Jurkat, Clone E6-1 (cell line): Measurements from ENCODE around the gene AQP2.
"Not testable (repeated sequence)": the region's sequence is repeated elsewhere in the genome, so short reads cannot be mapped to it uniquely, and the experiment has no call there.

ENCODE experiments used
- DNase-seq: peaks from one replicate; pipeline ENCODE4 v3.0.0-alpha.2; 2011; ENCODE audit warnings: low read depth, low spot score
- H3K4me3 ChIP-seq: 2 replicates; pipeline ENCODE4 v1.5.1; 2011; ENCODE audit warnings: mild to moderate bottlenecking, low read length, control low read depth, moderate library complexity

Gene AQP2

DNA sequence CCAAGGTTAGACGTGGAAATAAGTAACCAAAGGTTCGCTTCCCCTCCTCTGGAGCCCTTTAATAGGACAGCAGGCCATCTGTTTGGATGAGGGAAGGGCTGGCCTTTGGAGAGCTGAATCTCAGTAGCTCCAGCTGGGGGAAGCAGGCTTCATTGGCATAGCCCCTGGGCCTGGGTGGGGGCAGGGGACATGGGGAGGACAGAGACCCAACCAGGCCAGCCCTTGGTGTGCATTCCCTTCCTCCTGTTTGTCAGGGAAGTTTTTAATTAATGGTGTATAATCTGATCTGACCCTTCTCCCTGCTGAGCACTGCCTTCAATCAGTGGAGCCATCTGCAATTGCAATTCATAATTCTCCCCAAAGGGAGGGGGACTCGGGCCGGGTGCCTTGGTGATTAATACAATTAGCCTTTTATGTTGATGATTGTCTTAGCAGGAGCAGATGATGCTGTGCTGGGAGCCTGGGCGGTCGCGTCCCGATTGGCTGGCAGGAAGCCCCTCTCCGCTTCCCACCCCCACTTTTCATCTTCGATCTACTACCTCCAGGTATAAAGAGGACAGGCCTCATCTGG is 28.6 kb downstream of the AQP2 start:
- H3K4me3 ChIP-seq: no peak overlapping the region
- no peak for DNase-seq

GRCh38 chr12:49979791-49980190 is 29.3 kb downstream of the AQP2 start:
- DNase-seq: no peak
- H3K4me3 ChIP-seq: no peak overlapping the region

GRCh38 chr12:49980501-49981349 is 30.2 kb downstream of the AQP2 start:
- no peak overlapping the region for H3K4me3 ChIP-seq
- no peak for DNase-seq

- no peak for DNase-seq
- no peak overlapping the region for H3K4me3 ChIP-seq
Measured at GRCh38 chr12:49982246-49983087, 31.9 kb downstream of the AQP2 start.

- no peak overlapping the region for H3K4me3 ChIP-seq
- no peak for DNase-seq
Measured at GRCh38 chr12:49983892-49984291, 33.4 kb downstream of the AQP2 start.

GRCh38 chr12:49984476-49985359 is 34.2 kb downstream of the AQP2 start:
- no peak overlapping the region for H3K4me3 ChIP-seq
- DNase-seq: no peak

DNA sequence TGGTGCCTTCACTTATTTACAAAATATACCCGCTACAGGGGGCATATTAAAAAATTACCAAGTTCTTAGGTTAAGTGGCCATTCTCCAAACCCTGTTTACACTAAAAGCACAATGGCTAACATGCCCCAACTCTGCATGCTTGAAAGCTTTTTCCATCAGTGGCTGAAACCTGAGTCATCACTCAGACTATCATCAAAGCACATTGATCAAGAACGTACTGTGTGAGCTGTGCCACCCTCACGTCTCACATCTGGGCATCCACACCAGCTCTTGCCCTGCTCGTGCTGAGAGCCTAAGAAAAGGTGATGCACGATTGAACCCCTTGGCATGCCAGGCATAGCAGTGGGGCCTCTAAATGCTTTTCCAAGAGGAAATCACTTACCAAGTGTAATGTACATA is 35.4 kb downstream of the AQP2 start:
- DNase-seq: no peak
- H3K4me3 ChIP-seq: no peak overlapping the region

- not testable (repeated sequence) for H3K4me3 ChIP-seq, DNase-seq
Measured at GRCh38 chr12:49986476-49986875, 35.9 kb downstream of the AQP2 start.

- DNase-seq: no peak
- no peak overlapping the region for H3K4me3 ChIP-seq
Measured at GRCh38 chr12:49987625-49988303, 37.2 kb downstream of the AQP2 start.

DNA sequence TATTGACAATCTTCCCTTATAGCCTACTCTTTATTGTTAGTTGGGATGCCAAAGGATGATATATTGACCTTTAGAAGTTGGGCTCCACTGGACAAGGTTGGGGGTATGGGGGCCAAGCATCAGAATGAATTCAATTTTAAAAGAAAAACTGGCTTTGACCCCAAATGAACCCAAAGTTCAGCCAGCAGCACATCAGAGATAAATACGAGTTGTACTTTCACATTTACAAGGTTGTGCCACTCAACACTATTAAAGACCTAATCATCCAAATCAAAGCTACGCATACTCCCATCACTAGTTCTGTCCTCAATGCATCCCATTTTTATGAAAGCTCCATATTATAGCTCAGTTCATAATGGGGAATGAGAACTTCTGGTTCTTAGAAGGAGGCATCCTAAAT is 38.9 kb downstream of the AQP2 start:
- not testable (repeated sequence) for H3K4me3 ChIP-seq, DNase-seq

- no peak for DNase-seq
- no peak overlapping the region for H3K4me3 ChIP-seq
Measured at GRCh38 chr12:49990273-49990672, 39.7 kb downstream of the AQP2 start.

GRCh38 chr12:49998453-49998852 is 47.9 kb downstream of the AQP2 start:
- H3K4me3 ChIP-seq: no peak overlapping the region
- no peak for DNase-seq

GRCh38 chr12:50003595-50003994 is 53.1 kb downstream of the AQP2 start:
- H3K4me3 ChIP-seq: no peak overlapping the region
- no peak for DNase-seq

- H3K4me3 ChIP-seq: no peak overlapping the region
- DNase-seq: no peak
Measured at GRCh38 chr12:50004696-50005095, 54.2 kb downstream of the AQP2 start.

DNA sequence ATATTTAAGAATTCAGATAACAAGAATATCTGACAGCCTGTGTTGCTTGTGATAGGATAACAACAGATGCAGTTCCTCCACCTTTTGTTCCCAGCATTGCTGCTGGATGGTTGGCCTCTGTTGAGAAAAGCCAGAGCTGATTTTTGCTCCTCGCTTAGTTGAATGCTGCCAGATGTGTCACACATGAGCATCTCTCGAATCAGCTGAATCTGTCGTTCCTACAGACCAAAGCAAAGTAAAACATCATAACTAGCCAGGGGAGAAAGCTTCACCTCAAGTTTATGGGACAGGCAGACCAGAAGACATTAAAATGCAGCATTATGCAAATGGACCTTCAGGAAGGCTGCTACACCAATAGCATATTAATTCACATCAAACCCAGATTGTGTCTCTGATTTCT is 54.6 kb downstream of the AQP2 start:
- no peak for DNase-seq
- no peak overlapping the region for H3K4me3 ChIP-seq

DNA sequence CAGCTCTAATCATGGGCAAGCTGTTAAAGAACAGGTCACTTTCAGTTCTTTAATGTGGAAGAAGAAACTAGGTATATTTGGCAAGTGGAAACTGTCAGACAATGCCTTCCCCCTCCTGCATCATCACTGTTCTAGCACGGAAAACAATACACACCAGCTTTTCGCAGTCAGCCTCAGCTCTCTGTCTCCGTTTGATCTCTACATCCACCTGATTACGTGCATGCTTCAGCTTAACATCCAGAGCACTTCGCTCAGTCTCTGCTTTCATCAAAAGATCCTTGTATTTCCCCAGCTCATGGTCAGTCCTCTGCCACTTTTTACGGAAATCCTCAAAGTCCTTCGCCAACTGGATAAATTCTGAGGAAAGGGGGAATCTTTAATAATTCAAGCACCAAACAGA is 55.7 kb downstream of the AQP2 start:
- no peak for DNase-seq
- H3K4me3 ChIP-seq: no peak overlapping the region

DNA sequence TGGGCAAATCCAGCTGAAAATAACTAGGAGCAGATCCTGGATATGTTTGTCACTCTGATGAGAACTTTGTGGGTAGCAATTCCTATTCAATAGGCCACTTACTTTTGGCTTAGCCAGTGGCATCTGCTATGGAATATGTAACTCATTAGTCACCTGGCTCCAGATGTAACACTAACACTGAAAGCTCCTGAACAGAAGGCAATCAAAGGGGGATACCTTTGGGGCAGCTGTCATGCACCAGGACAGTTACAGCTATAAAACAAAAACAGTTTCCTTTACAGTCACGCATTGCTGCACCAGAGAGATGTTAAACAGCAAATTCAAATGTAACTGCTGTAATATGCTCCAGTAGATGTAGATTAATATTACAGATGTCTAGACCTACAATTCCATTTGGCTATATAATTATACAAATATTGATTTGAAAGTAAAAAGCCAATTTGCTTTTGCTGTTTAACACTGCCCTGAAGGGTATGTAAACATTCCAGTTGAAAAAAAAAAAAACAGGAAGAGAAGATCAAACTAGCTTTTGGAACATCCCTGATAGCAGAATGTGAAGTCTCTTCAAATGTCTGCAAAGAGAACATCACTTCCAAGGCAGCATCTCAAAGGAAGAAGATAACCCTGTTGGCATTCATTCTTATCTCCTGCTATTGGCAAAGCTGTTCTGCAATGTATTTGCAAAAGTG is 56.4 kb downstream of the AQP2 start:
- no peak for DNase-seq
- no peak overlapping the region for H3K4me3 ChIP-seq
